HepG2 (cell line): ENCODE data around the gene CEBPB. TPM values are rescaled to one million over a fixed set of nuclear protein-coding genes. Genes with fewer than 3 reads are reported as not detected.

ENCODE experiments used
- NFE2L2 ChIP-seq: fragments of 150-350 bp; IDR thresholded peaks from 2 replicates; pipeline ENCODE4 v1.6.1; 2014; ENCODE audit warnings: low read length
- TBP ChIP-seq: sonication (generic); formaldehyde crosslinking; IDR thresholded peaks from 2 replicates; pipeline ENCODE4 v1.5.0; 2020; ENCODE audit warnings: missing genetic modification reagents
- ZNF451 ChIP-seq: sonication (generic); formaldehyde crosslinking; IDR thresholded peaks from 2 replicates; pipeline ENCODE4 v1.5.0; 2020; ENCODE audit warnings: mild to moderate bottlenecking, missing genetic modification reagents
- polyA plus RNA-seq, 8 experiments: library from polyadenylated mRNA; depleted of rRNA in 3 of 8; stranded (reverse) in 7 of 8; unstranded in 1 of 8; fragments of >200 nt; fragmentation: Illumina TruSeq in 4 of 8; extraction: Trizol in 4 of 8; gene quantifications; 2 replicates each; pipeline versions ENCODE4 v1.2.1 to v1.2.3, GENCODE V29; 2011 to 2016; ENCODE audit warnings: low read depth in 4 of 8, missing spikeins in 1 of 8, mixed read lengths in 1 of 8; ENCODE audit not compliant: insufficient read depth in 1 of 8
- total RNA-seq, 5 experiments: library from RNA; depleted of rRNA; stranded (reverse); fragments of >200 nt; fragmentation: Illumina TruSeq; extraction: Trizol; gene quantifications; 2 replicates each; pipeline ENCODE4 v1.2.3, GENCODE V29; 2016; ENCODE audit warnings: low read depth in 1 of 5
- TF ChIP-seq, protein P1 (sequence below): sonication (generic); formaldehyde crosslinking; IDR thresholded peaks from 2 replicates; pipeline ENCODE4 v1.4.0; 2020; ENCODE audit warnings: mild to moderate bottlenecking, missing genetic modification reagents
- TF ChIP-seq, protein P2 (sequence below): sonication (generic); formaldehyde crosslinking; IDR thresholded peaks from 2 replicates; pipeline ENCODE4 v1.4.0; 2020; ENCODE audit warnings: missing genetic modification reagents
- TF ChIP-seq, protein P3 (sequence below): sonication (generic); formaldehyde crosslinking; conservative IDR thresholded peaks from 2 replicates; pipeline ENCODE4 v1.8.0; 2022; ENCODE audit warnings: low read depth, missing genetic modification reagents
- TF ChIP-seq, protein P4 (sequence below): sonication (generic); formaldehyde crosslinking; IDR thresholded peaks from 2 replicates; pipeline ENCODE4 v1.9.0; 2021; ENCODE audit warnings: missing genetic modification reagents, borderline replicate concordance

Gene CEBPB
- total and polyA plus RNA-seq, 2 of the 13 experiments (the other 11 are each of a cell fraction or from before 2014, with no cell fraction given), result 18.5 to 28.2 TPM

DNA sequence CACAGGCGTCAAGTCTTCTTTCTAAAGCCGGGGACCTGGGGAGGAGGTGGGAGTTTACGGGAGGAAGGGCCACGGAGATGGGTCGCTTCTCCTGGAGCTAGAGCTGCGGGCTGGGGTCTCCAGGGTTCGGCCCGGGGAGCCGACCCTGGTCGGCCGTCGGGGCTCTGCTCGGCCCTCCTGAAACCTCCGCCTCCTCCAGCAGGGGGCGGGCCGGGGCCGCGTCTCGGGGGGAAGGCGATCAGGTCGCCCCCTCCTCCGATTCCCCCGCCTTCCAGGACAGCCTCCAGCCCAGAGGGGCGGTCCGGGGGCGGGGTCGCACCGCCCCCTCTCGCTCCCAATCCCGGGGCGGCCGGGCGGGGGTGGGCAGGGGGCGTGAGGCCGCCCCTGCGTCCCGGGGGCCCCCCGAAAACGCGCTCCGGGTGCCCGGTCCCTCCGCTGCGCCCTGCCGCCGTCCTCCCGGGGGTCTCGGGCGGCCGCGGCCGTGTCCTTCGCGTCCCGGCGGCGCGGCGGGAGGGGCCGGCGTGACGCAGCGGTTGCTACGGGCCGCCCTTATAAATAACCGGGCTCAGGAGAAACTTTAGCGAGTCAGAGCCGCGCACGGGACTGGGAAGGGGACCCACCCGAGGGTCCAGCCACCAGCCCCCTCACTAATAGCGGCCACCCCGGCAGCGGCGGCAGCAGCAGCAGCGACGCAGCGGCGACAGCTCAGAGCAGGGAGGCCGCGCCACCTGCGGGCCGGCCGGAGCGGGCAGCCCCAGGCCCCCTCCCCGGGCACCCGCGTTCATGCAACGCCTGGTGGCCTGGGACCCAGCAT is at the start of gene CEBPB (continued):
- TF ChIP-seq NFE2L2 (peak; percentile 14; the same call in 1 of the 2 replicates), ZNF451 (CRISPR knock-in tag) (peak; percentile 69; the same call in 1 of the 2 replicates), TBP (CRISPR knock-in tag) (peak; percentile 29; the same call in 1 of the 2 replicates)
- TF ChIP-seq, protein P1, sequence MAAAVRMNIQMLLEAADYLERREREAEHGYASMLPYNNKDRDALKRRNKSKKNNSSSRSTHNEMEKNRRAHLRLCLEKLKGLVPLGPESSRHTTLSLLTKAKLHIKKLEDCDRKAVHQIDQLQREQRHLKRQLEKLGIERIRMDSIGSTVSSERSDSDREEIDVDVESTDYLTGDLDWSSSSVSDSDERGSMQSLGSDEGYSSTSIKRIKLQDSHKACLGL (CRISPR knock-in tag), result 0 out of 2 replicates have a peak, but pooled peaks have one; percentile 79
- TF ChIP-seq, protein P2, sequence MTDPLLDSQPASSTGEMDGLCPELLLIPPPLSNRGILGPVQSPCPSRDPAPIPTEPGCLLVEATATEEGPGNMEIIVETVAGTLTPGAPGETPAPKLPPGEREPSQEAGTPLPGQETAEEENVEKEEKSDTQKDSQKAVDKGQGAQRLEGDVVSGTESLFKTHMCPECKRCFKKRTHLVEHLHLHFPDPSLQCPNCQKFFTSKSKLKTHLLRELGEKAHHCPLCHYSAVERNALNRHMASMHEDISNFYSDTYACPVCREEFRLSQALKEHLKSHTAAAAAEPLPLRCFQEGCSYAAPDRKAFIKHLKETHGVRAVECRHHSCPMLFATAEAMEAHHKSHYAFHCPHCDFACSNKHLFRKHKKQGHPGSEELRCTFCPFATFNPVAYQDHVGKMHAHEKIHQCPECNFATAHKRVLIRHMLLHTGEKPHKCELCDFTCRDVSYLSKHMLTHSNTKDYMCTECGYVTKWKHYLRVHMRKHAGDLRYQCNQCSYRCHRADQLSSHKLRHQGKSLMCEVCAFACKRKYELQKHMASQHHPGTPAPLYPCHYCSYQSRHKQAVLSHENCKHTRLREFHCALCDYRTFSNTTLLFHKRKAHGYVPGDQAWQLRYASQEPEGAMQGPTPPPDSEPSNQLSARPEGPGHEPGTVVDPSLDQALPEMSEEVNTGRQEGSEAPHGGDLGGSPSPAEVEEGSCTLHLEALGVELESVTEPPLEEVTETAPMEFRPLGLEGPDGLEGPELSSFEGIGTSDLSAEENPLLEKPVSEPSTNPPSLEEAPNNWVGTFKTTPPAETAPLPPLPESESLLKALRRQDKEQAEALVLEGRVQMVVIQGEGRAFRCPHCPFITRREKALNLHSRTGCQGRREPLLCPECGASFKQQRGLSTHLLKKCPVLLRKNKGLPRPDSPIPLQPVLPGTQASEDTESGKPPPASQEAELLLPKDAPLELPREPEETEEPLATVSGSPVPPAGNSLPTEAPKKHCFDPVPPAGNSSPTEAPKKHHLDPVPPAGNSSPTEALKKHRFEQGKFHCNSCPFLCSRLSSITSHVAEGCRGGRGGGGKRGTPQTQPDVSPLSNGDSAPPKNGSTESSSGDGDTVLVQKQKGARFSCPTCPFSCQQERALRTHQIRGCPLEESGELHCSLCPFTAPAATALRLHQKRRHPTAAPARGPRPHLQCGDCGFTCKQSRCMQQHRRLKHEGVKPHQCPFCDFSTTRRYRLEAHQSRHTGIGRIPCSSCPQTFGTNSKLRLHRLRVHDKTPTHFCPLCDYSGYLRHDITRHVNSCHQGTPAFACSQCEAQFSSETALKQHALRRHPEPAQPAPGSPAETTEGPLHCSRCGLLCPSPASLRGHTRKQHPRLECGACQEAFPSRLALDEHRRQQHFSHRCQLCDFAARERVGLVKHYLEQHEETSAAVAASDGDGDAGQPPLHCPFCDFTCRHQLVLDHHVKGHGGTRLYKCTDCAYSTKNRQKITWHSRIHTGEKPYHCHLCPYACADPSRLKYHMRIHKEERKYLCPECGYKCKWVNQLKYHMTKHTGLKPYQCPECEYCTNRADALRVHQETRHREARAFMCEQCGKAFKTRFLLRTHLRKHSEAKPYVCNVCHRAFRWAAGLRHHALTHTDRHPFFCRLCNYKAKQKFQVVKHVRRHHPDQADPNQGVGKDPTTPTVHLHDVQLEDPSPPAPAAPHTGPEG (CRISPR knock-in tag), result peak; percentile 91
- TF ChIP-seq, protein P3, sequence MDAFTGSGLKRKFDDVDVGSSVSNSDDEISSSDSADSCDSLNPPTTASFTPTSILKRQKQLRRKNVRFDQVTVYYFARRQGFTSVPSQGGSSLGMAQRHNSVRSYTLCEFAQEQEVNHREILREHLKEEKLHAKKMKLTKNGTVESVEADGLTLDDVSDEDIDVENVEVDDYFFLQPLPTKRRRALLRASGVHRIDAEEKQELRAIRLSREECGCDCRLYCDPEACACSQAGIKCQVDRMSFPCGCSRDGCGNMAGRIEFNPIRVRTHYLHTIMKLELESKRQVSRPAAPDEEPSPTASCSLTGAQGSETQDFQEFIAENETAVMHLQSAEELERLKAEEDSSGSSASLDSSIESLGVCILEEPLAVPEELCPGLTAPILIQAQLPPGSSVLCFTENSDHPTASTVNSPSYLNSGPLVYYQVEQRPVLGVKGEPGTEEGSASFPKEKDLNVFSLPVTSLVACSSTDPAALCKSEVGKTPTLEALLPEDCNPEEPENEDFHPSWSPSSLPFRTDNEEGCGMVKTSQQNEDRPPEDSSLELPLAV (CRISPR knock-in tag), result no peak
- TF ChIP-seq, protein P4, sequence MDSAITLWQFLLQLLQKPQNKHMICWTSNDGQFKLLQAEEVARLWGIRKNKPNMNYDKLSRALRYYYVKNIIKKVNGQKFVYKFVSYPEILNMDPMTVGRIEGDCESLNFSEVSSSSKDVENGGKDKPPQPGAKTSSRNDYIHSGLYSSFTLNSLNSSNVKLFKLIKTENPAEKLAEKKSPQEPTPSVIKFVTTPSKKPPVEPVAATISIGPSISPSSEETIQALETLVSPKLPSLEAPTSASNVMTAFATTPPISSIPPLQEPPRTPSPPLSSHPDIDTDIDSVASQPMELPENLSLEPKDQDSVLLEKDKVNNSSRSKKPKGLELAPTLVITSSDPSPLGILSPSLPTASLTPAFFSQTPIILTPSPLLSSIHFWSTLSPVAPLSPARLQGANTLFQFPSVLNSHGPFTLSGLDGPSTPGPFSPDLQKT, result peak; percentile 81; the same call in 1 of the 2 replicates
